Liver (tissue), 9 donors: ENCODE data around the gene CSF1. TPM values are rescaled to one million over a fixed set of nuclear protein-coding genes. Genes with fewer than 3 reads are reported as not detected.

Experiments
- DNase-seq: peaks from one replicate; pipeline ENCODE4 v3.0.0-alpha.2; 2017; ENCODE audit warnings: low spot score
- H3K27ac ChIP-seq, 2 donors: one replicate each; pipeline ENCODE4 v1.7.0; 2013; ENCODE audit warnings: inconsistent platforms in 2 of 2, low read length in 2 of 2, control low read depth in 1 of 2, low read depth in 1 of 2, mild to moderate bottlenecking in 1 of 2
- H3K27me3 ChIP-seq, 4 donors: one replicate each; pipeline versions ENCODE4 v1.6.1 to v1.7.0; 2013; ENCODE audit warnings: low read length in 3 of 4, inconsistent platforms in 1 of 4, mild to moderate bottlenecking in 1 of 4, moderate library complexity in 1 of 4; ENCODE audit not compliant: control insufficient read depth in 4 of 4, insufficient read depth in 4 of 4
- H3K36me3 ChIP-seq, 4 donors: one replicate each; pipeline versions ENCODE4 v1.6.1 to v1.7.0; 2013; ENCODE audit warnings: low read length in 3 of 4, mild to moderate bottlenecking in 3 of 4, low read depth in 1 of 4, moderate library complexity in 1 of 4; ENCODE audit not compliant: control insufficient read depth in 4 of 4, insufficient read depth in 3 of 4
- H3K4me1 ChIP-seq, 4 donors: one replicate each; pipeline versions ENCODE4 v1.6.1 to v1.7.0; 2013; ENCODE audit warnings: low read length in 3 of 4, mild to moderate bottlenecking in 3 of 4, moderate library complexity in 1 of 4; ENCODE audit not compliant: control insufficient read depth in 4 of 4, insufficient read depth in 4 of 4
- H3K4me3 ChIP-seq, 3 donors: one replicate each; pipeline versions ENCODE4 v1.6.1 to v1.7.0; 2013; ENCODE audit warnings: low read length in 3 of 3, control low read depth in 1 of 3, low read depth in 1 of 3, mild to moderate bottlenecking in 1 of 3
- H3K9ac ChIP-seq, 2 donors: one replicate each; pipeline ENCODE4 v1.7.0; 2013; ENCODE audit warnings: low read length in 2 of 2, mild to moderate bottlenecking in 2 of 2, moderate library complexity in 2 of 2, control low read depth in 1 of 2, low read depth in 1 of 2
- H3K9me3 ChIP-seq, 4 donors: one replicate each; pipeline versions ENCODE4 v1.6.1 to v1.7.0; 2013; ENCODE audit warnings: low read length in 3 of 4; ENCODE audit not compliant: control insufficient read depth in 4 of 4
- ATF3 ChIP-seq: IDR thresholded peaks from 2 replicates; pipeline ENCODE4 v1.6.1; 2016; ENCODE audit warnings: antibody characterized with exemption
- CTCF ChIP-seq: fragments of 150-350 bp; IDR thresholded peaks from 2 replicates; pipeline ENCODE4 v1.5.1; 2017; ENCODE audit warnings: improper control_type of control experiment, low read depth, low read length; ENCODE audit not compliant: missing input control
- EGR1 ChIP-seq, 2 donors: IDR thresholded peaks; 2 replicates each; pipeline ENCODE4 v1.6.1; 2016 to 2018; ENCODE audit warnings: antibody characterized with exemption in 2 of 2, low read depth in 2 of 2
- FOXA1 ChIP-seq: IDR thresholded peaks from 2 replicates; pipeline ENCODE4 v1.6.1; 2016; ENCODE audit warnings: antibody characterized with exemption
- FOXA2 ChIP-seq: IDR thresholded peaks from 2 replicates; pipeline ENCODE4 v1.6.1; 2016; ENCODE audit warnings: antibody characterized with exemption
- GABPA ChIP-seq, 2 donors: IDR thresholded peaks in 1 of 2; conservative IDR thresholded peaks in 1 of 2; 2 replicates each; pipeline ENCODE4 v1.6.1; 2016; ENCODE audit warnings: antibody characterized with exemption in 2 of 2, mild to moderate bottlenecking in 1 of 2, moderate library complexity in 1 of 2
- HNF4A ChIP-seq, 2 donors: conservative IDR thresholded peaks; 2 replicates each; pipeline ENCODE4 v1.6.1; 2016; ENCODE audit warnings: antibody characterized with exemption in 2 of 2, mild to moderate bottlenecking in 2 of 2
- HNF4G ChIP-seq: IDR thresholded peaks from 2 replicates; pipeline ENCODE4 v1.6.1; 2016; ENCODE audit warnings: antibody characterized with exemption
- JUND ChIP-seq, 2 donors: IDR thresholded peaks; 2 replicates each; pipeline ENCODE4 v1.6.1; 2016; ENCODE audit warnings: antibody characterized with exemption in 2 of 2
- MAX ChIP-seq: IDR thresholded peaks from 2 replicates; pipeline ENCODE4 v1.6.1; 2016; ENCODE audit warnings: antibody characterized with exemption
- NR2F2 ChIP-seq: IDR thresholded peaks from 2 replicates; pipeline ENCODE4 v1.6.1; 2016; ENCODE audit warnings: antibody characterized with exemption
- RAD21 ChIP-seq, 2 donors: IDR thresholded peaks; 2 replicates each; pipeline ENCODE4 v1.6.1; 2016; ENCODE audit warnings: antibody characterized with exemption in 2 of 2, mild to moderate bottlenecking in 2 of 2
- REST ChIP-seq: IDR thresholded peaks from 2 replicates; pipeline ENCODE4 v1.6.1; 2016; ENCODE audit warnings: antibody characterized with exemption, mild to moderate bottlenecking
- RXRA ChIP-seq, 2 donors: IDR thresholded peaks; 2 replicates each; pipeline ENCODE4 v1.6.1; 2017 to 2018; ENCODE audit warnings: antibody characterized with exemption in 2 of 2, mild to moderate bottlenecking in 1 of 2
- SP1 ChIP-seq: IDR thresholded peaks from 2 replicates; pipeline ENCODE4 v1.6.1; 2018; ENCODE audit warnings: antibody characterized with exemption, mild to moderate bottlenecking
- TAF1 ChIP-seq: conservative IDR thresholded peaks from 2 replicates; pipeline ENCODE4 v1.6.1; 2016; ENCODE audit warnings: antibody characterized with exemption, mild to moderate bottlenecking
- YY1 ChIP-seq: IDR thresholded peaks from 2 replicates; pipeline ENCODE4 v1.6.1; 2016; ENCODE audit warnings: antibody characterized with exemption, mild to moderate bottlenecking
- WGBS: extraction: QIAGEN DNeasy Blood & Tissue Kit; methylation state at CpG from one replicate; pipeline ENCODE4 v1.1.7; 2013; 5-methylcytosine and 5-hydroxymethylcytosine counted together
- polyA plus RNA-seq, 2 donors: library from polyadenylated mRNA; stranded (reverse) in 1 of 2; unstranded in 1 of 2; fragments of 200-250 nt in 1 of 2; fragments of >200 nt in 1 of 2; fragmentation: Nextera tagmentation in 1 of 2; extraction: Ambion mirVana in 1 of 2; gene quantifications; one replicate each; pipeline versions ENCODE4 v1.2.1 to v1.2.3, GENCODE V29; 2013 to 2015
- total RNA-seq, 2 donors: library from RNA; depleted of rRNA; stranded (reverse); fragments of >200 nt; gene quantifications; one replicate each; pipeline ENCODE4 v1.2.3, GENCODE V29; 2014
- donor health status: healthy.
- donor health status: healthy.
- donor health status: healthy.
- donor health status: healthy.
- donor health status: healthy.

The CSF1 gene
- total and polyA plus RNA-seq, 4 donors = 6.3 to 15.2 (median 11.3) TPM

GRCh38 chr1:109937738-109938137 is 27.1 kb downstream of the CSF1 start:
- no peak overlapping the region for H3K9ac ChIP-seq
- no peak for DNase-seq
- peaks cover 13 to 26% (median 23%) of the 10 kb centered on the region in 4 donors for H3K4me1 ChIP-seq
- H3K36me3 ChIP-seq = no peaks in the 10 kb centered on the region
- no peak overlapping the region for H3K27ac ChIP-seq
- H3K4me3 ChIP-seq = no peak overlapping the region
- peaks cover 0 to 7% (median 3%) of the 10 kb centered on the region in 4 donors for H3K9me3 ChIP-seq
- no peaks in the 10 kb centered on the region for H3K27me3 ChIP-seq
- WGBS = 98% methylated on average over 1 of the region's 1 CpG
- TF ChIP-seq FOXA2 = no peak
- no peak for TF ChIP-seq HNF4A (conservative IDR thresholded peaks at IDR 0.05)
- TF ChIP-seq MAX = no peak
- no peak for TF ChIP-seq NR2F2
- TF ChIP-seq RAD21 (IDR thresholded peaks at IDR 0.05) = no peak
- no peak for TF ChIP-seq JUND (IDR thresholded peaks at IDR 0.05)
- no peak for TF ChIP-seq REST
- no peak for TF ChIP-seq CTCF
- TF ChIP-seq RXRA (IDR thresholded peaks at IDR 0.05) = no peak
- no peak for TF ChIP-seq YY1
- TF ChIP-seq GABPA (IDR thresholded peaks at IDR 0.05 in 1 of 2, conservative IDR thresholded peaks at IDR 0.05 in 1 of 2) = no peak
- TF ChIP-seq FOXA1 = no peak
- TF ChIP-seq HNF4G = no peak
- TF ChIP-seq ATF3 = no peak

GRCh38 chr1:109938556-109938955 is 27.9 kb downstream of the CSF1 start:
- H3K9me3 ChIP-seq = peaks cover 0 to 7% (median 3%) of the 10 kb centered on the region in 4 donors
- peaks cover 13 to 25% (median 22%) of the 10 kb centered on the region in 4 donors for H3K4me1 ChIP-seq
- H3K9ac ChIP-seq = no peak overlapping the region
- no peaks in the 10 kb centered on the region for H3K27me3 ChIP-seq
- DNase-seq = no peak
- H3K36me3 ChIP-seq = no peaks in the 10 kb centered on the region
- no peak overlapping the region for H3K27ac ChIP-seq
- no peak overlapping the region for H3K4me3 ChIP-seq
- 98% methylated on average over 2 of the region's 2 CpGs for WGBS
- TF ChIP-seq TAF1 = no peak
- no peak for TF ChIP-seq FOXA1
- TF ChIP-seq FOXA2 = no peak
- TF ChIP-seq CTCF = no peak
- TF ChIP-seq REST = no peak
- no peak for TF ChIP-seq HNF4A (conservative IDR thresholded peaks at IDR 0.05)
- no peak for TF ChIP-seq GABPA (IDR thresholded peaks at IDR 0.05 in 1 of 2, conservative IDR thresholded peaks at IDR 0.05 in 1 of 2)
- TF ChIP-seq MAX = no peak
- no peak for TF ChIP-seq SP1
- TF ChIP-seq JUND (IDR thresholded peaks at IDR 0.05) = no peak
- TF ChIP-seq HNF4G = no peak
- no peak for TF ChIP-seq YY1
- TF ChIP-seq RXRA (IDR thresholded peaks at IDR 0.05) = no peak
- no peak for TF ChIP-seq NR2F2
- TF ChIP-seq RAD21 (IDR thresholded peaks at IDR 0.05) = no peak
- TF ChIP-seq ATF3 = no peak
- TF ChIP-seq EGR1 (IDR thresholded peaks at IDR 0.05; ENCODE audit: low read depth in 2 of 2) = no peak
